HEK293T (cell line): ENCODE measurements around the gene IVNS1ABP.

Source experiments
- CTCF ChIA-PET: fragments of 350-600 bp; formaldehyde crosslinking; extraction: SDS; loops from one replicate; lab custom pipeline; 2021; ENCODE audit warnings: antibody characterized with exemption, inconsistent platforms; lab: Yijun Ruan, JAX
- POLR2A ChIA-PET: fragments of 350-600 bp; formaldehyde crosslinking; extraction: SDS; loops from one replicate; lab custom pipeline; 2020; ENCODE audit warnings: antibody characterized with exemption, inconsistent platforms; lab: Yijun Ruan, JAX
- DNase-seq: peaks from one replicate; pipeline ENCODE4 v3.0.0; 2012; ENCODE audit warnings: mixed read lengths; ENCODE audit errors: extremely low spot score
- ARNT ChIP-seq: fragments of 450-650 bp; IDR thresholded peaks from 2 replicates; pipeline ENCODE4 v1.6.1; 2017; ENCODE audit warnings: mild to moderate bottlenecking
- BHLHE40 ChIP-seq: fragments of 450-650 bp; IDR thresholded peaks from 2 replicates; pipeline ENCODE4 v1.6.1; 2016; ENCODE audit warnings: mild to moderate bottlenecking, moderate library complexity, borderline replicate concordance
- CTBP1 ChIP-seq: fragments of 450-650 bp; IDR thresholded peaks from 2 replicates; pipeline ENCODE4 v1.6.1; 2016; ENCODE audit warnings: borderline replicate concordance
- ELF4 ChIP-seq: fragments of 450-650 bp; IDR thresholded peaks from 2 replicates; pipeline ENCODE4 v1.6.1; 2017; ENCODE audit warnings: antibody characterized with exemption
- FOXA1 ChIP-seq: fragments of 450-650 bp; IDR thresholded peaks from 2 replicates; pipeline ENCODE4 v1.6.1; 2016; ENCODE audit warnings: mild to moderate bottlenecking
- FOXK2 ChIP-seq: fragments of 450-650 bp; IDR thresholded peaks from 2 replicates; pipeline ENCODE4 v1.6.1; 2016; ENCODE audit warnings: mild to moderate bottlenecking
- FOXM1 ChIP-seq: fragments of 450-650 bp; IDR thresholded peaks from 2 replicates; pipeline ENCODE4 v1.6.1; 2017; ENCODE audit warnings: mild to moderate bottlenecking, borderline replicate concordance
- HDGF ChIP-seq: fragments of 450-650 bp; IDR thresholded peaks from 2 replicates; pipeline ENCODE4 v1.6.1; 2017; ENCODE audit warnings: antibody characterized with exemption, borderline replicate concordance
- L3MBTL2 ChIP-seq: fragments of 450-650 bp; conservative IDR thresholded peaks from 2 replicates; pipeline ENCODE4 v1.6.1; 2016; ENCODE audit warnings: mild to moderate bottlenecking
- LEF1 ChIP-seq: fragments of 450-650 bp; IDR thresholded peaks from 2 replicates; pipeline ENCODE4 v1.6.1; 2017; ENCODE audit warnings: mild to moderate bottlenecking, borderline replicate concordance
- NFRKB ChIP-seq: fragments of 450-650 bp; IDR thresholded peaks from 2 replicates; pipeline ENCODE4 v1.6.1; 2016; ENCODE audit warnings: mild to moderate bottlenecking, moderate library complexity
- SP1 ChIP-seq: fragments of 450-650 bp; IDR thresholded peaks from 2 replicates; pipeline ENCODE4 v1.6.1; 2017
- SUZ12 ChIP-seq: fragments of 450-650 bp; IDR thresholded peaks from 2 replicates; pipeline ENCODE4 v1.6.1; 2016; ENCODE audit warnings: mild to moderate bottlenecking
- TARDBP ChIP-seq: fragments of 450-650 bp; IDR thresholded peaks from 2 replicates; pipeline ENCODE4 v1.6.1; 2016
- ZNF384 ChIP-seq: fragments of 450-650 bp; IDR thresholded peaks from 2 replicates; pipeline ENCODE4 v1.6.1; 2016
- TF ChIP-seq, protein P1 (sequence below): fragments of 450-650 bp; IDR thresholded peaks from 2 replicates; pipeline ENCODE4 v1.6.1; 2016

Gene IVNS1ABP

DNA sequence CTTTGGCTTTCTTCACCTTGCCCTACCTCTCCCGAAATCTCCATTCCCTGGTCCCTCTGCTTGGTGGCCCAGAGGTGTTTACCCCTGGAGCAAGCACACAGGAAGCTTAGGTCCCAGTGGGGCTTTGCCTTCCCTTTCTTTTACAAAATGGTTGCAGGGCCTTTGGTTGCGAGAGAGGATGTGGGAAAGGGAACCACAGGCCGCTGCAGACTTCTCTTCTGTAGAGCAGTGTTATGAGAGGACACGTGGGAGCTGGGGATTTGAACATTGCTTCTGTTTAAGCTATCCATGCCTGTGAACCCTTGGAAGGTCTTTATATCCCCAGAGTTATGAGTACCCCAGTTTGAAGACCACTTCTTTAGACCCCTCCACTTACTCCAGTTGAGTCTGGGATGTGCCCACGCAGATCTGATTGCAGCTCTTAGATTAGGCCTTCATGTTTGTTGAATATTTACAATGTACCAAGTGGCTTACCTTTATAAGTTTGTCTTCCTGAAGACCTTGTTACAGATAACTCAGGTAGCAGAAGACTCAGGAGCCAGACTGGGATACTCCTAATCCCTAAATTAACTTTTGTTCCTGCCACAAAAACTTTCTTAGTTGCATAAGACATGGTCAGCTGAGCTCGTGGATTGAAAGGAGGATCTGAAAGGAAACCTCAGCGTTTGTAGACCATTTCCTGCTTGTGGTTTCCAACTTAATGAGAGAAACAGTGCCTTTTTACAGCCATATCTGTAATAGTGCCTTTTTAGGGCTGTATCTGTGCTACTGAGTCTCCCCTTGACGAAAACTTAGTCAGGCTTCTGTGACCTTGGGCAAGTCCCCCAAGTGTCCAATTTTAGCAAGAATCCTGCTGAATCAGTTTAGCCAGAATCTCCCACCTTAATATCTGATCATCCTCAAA lies 21.9 kb upstream of the IVNS1ABP start:
- DNase-seq = no peak
- POLR2A ChIA-PET = no interaction called here
- TF ChIP-seq ZNF384 (no peak), FOXA1 (no peak), BHLHE40 (no peak), FOXM1 (no peak)
- TF ChIP-seq, protein P1, sequence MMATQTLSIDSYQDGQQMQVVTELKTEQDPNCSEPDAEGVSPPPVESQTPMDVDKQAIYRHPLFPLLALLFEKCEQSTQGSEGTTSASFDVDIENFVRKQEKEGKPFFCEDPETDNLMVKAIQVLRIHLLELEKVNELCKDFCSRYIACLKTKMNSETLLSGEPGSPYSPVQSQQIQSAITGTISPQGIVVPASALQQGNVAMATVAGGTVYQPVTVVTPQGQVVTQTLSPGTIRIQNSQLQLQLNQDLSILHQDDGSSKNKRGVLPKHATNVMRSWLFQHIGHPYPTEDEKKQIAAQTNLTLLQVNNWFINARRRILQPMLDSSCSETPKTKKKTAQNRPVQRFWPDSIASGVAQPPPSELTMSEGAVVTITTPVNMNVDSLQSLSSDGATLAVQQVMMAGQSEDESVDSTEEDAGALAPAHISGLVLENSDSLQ = no peak
- CTCF ChIA-PET = interaction anchor here (0.7 kb wide), 1 partner anchor 54 kb away, joined by 5 read pairs; no protein-coding TSS in a partner anchor

DNA sequence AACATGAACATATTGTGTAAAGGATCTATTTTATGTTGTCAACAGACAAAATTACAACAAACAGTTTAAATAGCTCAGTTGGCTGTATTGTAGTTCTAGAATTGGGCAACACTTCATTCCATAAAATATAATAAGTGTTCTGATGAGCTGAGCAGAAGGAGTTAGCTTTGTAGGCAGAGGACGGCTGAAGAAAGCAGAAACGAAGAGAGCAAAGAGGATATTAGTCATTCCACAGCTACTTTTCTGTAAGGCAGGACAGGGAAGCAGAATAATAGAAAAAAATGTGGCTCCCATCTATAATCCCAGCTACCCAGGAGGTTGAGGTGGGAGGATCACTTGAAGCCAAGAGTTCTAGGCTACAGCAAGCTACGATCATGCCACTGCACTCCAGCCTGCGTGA lies 20.2 kb upstream of the IVNS1ABP start:
- CTCF ChIA-PET = interaction anchor here (0.7 kb wide), 1 partner anchor 202 kb away, joined by 3 read pairs; no protein-coding TSS in a partner anchor

DNA sequence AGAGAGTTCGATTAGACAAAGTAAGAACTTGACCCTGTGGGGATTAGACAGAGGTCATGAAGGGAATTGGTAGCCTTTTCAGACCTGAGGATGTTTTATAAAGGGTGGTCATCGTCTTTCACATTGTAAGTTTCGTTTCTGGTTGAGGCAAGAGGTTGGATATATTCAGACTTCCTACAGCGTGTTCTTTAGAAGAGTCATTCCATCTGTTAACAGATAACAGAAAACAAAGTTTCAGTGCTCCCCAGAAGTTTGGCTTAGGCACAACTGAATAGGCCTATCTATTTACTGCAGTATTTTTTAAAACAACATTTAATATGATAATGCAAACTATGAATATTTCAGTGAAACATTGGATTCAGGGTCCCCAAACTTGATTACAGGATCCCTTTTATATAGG lies 17.1 kb upstream of the IVNS1ABP start:
- POLR2A ChIA-PET = no interaction called here
- DNase-seq = no peak
- CTCF ChIA-PET = no interaction called here
- TF ChIP-seq FOXM1 = no peak
- TF ChIP-seq TARDBP = no peak
- no peak for TF ChIP-seq ZNF384
- TF ChIP-seq FOXK2 = no peak
- no peak for TF ChIP-seq ARNT
- no peak for TF ChIP-seq L3MBTL2
- no peak for TF ChIP-seq SUZ12
- no peak for TF ChIP-seq BHLHE40
- no peak for TF ChIP-seq NFRKB
- TF ChIP-seq, protein P1 = no peak
- TF ChIP-seq CTBP1 = no peak
- no peak for TF ChIP-seq LEF1
- no peak for TF ChIP-seq HDGF
- no peak for TF ChIP-seq FOXA1
- no peak for TF ChIP-seq ELF4
- TF ChIP-seq SP1 = no peak

More for the DNA sequence above, 20.2 kb upstream of the IVNS1ABP start:
- TF ChIP-seq FOXK2 = no peak
- TF ChIP-seq ZNF384 = no peak
- TF ChIP-seq TARDBP = no peak
- no peak for TF ChIP-seq HDGF
- no peak for TF ChIP-seq NFRKB
- TF ChIP-seq, protein P1 = no peak
- no peak for TF ChIP-seq BHLHE40
- no peak for TF ChIP-seq FOXM1
- no peak for TF ChIP-seq ELF4
- no peak for DNase-seq
- POLR2A ChIA-PET = no interaction called here

DNA sequence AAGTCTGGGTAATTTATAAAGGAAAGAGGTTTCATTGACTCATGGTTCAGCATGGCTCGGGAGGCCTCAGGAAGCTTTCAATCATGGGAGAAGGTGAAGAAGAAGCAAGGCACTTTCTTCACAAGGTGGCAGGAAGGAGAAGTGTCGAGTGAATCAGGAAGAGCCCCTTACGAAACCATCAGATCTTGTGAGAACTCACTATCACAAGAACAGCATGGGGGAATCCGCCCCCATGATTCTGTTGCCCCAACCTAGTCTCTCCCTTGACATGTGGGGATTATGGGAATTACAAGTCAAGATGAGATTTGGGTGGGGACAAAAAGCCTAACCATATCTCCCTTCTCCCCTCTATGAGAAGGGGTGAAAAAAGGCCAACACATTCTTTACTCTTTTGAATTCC lies 11.2 kb upstream of the IVNS1ABP start:
- ChIA-PET POLR2A (no interaction called here), CTCF (no interaction called here)
- no peak for TF ChIP-seq NFRKB
- TF ChIP-seq LEF1 = no peak
- no peak for TF ChIP-seq SP1
- TF ChIP-seq, protein P1 = no peak
- TF ChIP-seq TARDBP = no peak
- no peak for TF ChIP-seq ZNF384
- no peak for TF ChIP-seq ARNT
- no peak for TF ChIP-seq SUZ12
- no peak for TF ChIP-seq CTBP1
- no peak for TF ChIP-seq FOXM1
- no peak for TF ChIP-seq ELF4
- no peak for TF ChIP-seq HDGF
- no peak for TF ChIP-seq L3MBTL2
- no peak for TF ChIP-seq BHLHE40
- no peak for TF ChIP-seq FOXA1
- no peak for TF ChIP-seq FOXK2
- no peak for DNase-seq

DNA sequence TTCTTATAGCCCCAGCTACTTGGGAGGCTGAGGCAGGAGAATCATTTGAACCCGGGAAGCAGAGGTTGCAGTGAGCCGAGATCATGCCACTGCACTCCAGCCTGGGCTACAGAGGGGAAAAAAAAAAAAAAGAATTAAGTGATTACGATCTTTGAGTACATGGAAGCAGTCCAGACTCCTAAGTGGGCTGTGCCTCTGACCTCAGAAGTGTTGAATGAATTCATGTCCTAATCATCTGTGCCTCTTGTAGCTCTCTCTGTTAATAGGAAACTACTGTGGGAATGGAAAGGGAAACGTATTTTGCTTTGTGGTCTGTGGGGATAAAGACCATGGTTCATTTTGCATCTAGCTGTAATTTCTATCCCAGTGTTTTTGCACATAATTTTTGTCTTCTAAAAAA lies 8.4 kb upstream of the IVNS1ABP start:
- ChIA-PET CTCF (interaction anchor here (0.6 kb wide), 1 partner anchor 327 kb away, joined by 7 read pairs; no protein-coding TSS in a partner anchor), POLR2A (no interaction called here)
- TF ChIP-seq HDGF = no peak
- no peak for DNase-seq

DNA sequence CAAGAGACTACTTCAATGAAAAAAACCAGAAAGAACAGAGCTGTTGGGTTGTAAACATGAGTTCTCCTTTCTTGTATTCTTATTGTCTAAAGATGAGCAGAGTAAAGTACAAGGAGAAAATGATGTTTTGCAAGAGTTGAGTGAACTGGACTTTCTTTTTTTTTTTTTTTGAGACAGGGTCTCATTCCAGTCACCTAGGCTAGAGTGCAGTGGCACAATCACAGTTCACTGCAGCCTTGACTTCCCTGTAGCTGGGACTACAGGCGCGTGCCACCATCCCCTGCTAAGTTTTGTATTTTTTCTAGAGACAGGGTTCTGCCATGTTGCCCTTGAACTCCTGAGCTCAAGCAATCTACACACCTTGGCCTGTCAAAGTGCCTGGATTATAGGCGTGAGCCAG lies 7.1 kb upstream of the IVNS1ABP start:
- POLR2A ChIA-PET = no interaction called here
- CTCF ChIA-PET = no interaction called here
- TF ChIP-seq NFRKB (no peak), ARNT (no peak), FOXA1 (no peak), CTBP1 (no peak), FOXM1 (no peak), HDGF (no peak), ZNF384 (no peak), ELF4 (no peak), FOXK2 (no peak)
- DNase-seq = no peak
